Gastrocnemius medialis (tissue), 4 donors: Measurements from ENCODE around the gene GRID2. TPM values are rescaled to one million over a fixed set of nuclear protein-coding genes. Genes with fewer than 3 reads are reported as not detected.

Experiments used
- ATAC-seq, 2 donors: fragments of 150-250 bp; one replicate each; pipeline ENCODE4 v1.9.1; 2016
- DNase-seq, 2 donors: peaks; one replicate each; pipeline ENCODE4 v3.0.0-alpha.2; 2019
- H3K27ac ChIP-seq, 4 donors: fragments of 200-600 bp; sonication (generic); 1 replicate in 1 of 4; 2 replicates in 3 of 4; pipeline ENCODE4 v1.5.1; 2016 to 2018; ENCODE audit warnings: mild to moderate bottlenecking in 2 of 4, moderate library complexity in 1 of 4
- H3K27me3 ChIP-seq, 3 donors: fragments of 200-600 bp; sonication (generic) in 2 of 3; 1 replicate in 1 of 3; 2 replicates in 2 of 3; pipeline versions ENCODE4 v1.5.1 to v1.6.0; 2016 to 2019; ENCODE audit warnings: mild to moderate bottlenecking in 1 of 3, moderate library complexity in 1 of 3
- H3K36me3 ChIP-seq, 2 donors: fragments of 200-600 bp; sonication (generic) in 1 of 2; one replicate each; pipeline ENCODE4 v1.5.1; 2017 to 2018
- H3K4me1 ChIP-seq, 2 donors: fragments of 200-600 bp; sonication (generic) in 1 of 2; one replicate each; pipeline ENCODE4 v1.5.1; 2016 to 2017; ENCODE audit warnings: mild to moderate bottlenecking in 2 of 2
- H3K4me3 ChIP-seq, 4 donors: fragments of 200-600 bp; sonication (generic) in 3 of 4; 1 replicate in 1 of 4; 2 replicates in 3 of 4; pipeline ENCODE4 v1.5.1; 2016 to 2019; ENCODE audit warnings: mild to moderate bottlenecking in 2 of 4
- H3K9me3 ChIP-seq, 3 donors: fragments of 200-600 bp; sonication (generic) in 2 of 3; 1 replicate in 1 of 3; 2 replicates in 2 of 3; pipeline ENCODE4 v1.5.1; 2016 to 2019
- CTCF ChIP-seq, 5 experiments: fragments of 450-650 bp in 3 of 5; fragments of 200-600 bp in 2 of 5; sonication (generic) in 2 of 5; IDR thresholded peaks in 4 of 5; conservative IDR thresholded peaks in 1 of 5; 1 replicate in 4 of 5; 2 replicates in 1 of 5; pipeline ENCODE4 v1.5.1; 2016 to 2019; ENCODE audit warnings: antibody characterized with exemption in 5 of 5, mild to moderate bottlenecking in 3 of 5, moderate library complexity in 3 of 5
- POLR2A ChIP-seq, 2 donors: fragments of 450-650 bp; IDR thresholded peaks; one replicate each; pipeline ENCODE4 v1.6.1; 2017; ENCODE audit warnings: antibody characterized with exemption in 2 of 2, mild to moderate bottlenecking in 2 of 2, moderate library complexity in 2 of 2
- in situ Hi-C, 4 donors: fragments of 200-750 bp; cut with MboI; loops; one replicate each; pipeline versions ENCODE4 v1.15.0 to v1.8.0; 2017; ENCODE audit warnings: low sequenced_read_pairs in 4 of 4
- intact Hi-C: fragments of 100-400 bp; cut with DNase I; formaldehyde crosslinking; loops from one replicate; pipeline ENCODE4 v1.15.1; 2023; ENCODE audit warnings: low total_unique reads
- total RNA-seq, 4 donors: library from RNA; depleted of rRNA; stranded (reverse); fragments of >200 nt; gene quantifications; one replicate each; pipeline versions ENCODE4 v1.1.0 to v1.2.3, GENCODE V29; 2016

Gene GRID2
- total RNA-seq, 4 donors from 2014 or later, result not detected

- H3K27ac ChIP-seq, result no peak overlapping the region
- ATAC-seq (no peak), DNase-seq (no peak)
- H3K36me3 ChIP-seq, result no peaks in the 10 kb centered on the region
- in situ Hi-C loops (no loop called here), intact Hi-C loops (no loop called here)
- no peaks in the 10 kb centered on the region for H3K9me3 ChIP-seq
- H3K27me3 ChIP-seq, result no peaks in the 10 kb centered on the region
- H3K4me1 ChIP-seq, result no peaks in the 10 kb centered on the region
- no peak for TF ChIP-seq CTCF (IDR thresholded peaks at IDR 0.05 in 4 of 5, conservative IDR thresholded peaks at IDR 0.05 in 1 of 5)
- TF ChIP-seq POLR2A (IDR thresholded peaks at IDR 0.05), result no peak
- H3K4me3 ChIP-seq, result no peak overlapping the region
These were observed 1443.5 kb downstream of the GRID2 start for GRCh38 chr4:93747220-93747619.

GRCh38 chr4:93748373-93749291, 1444.9 kb downstream of the GRID2 start:
- DNase-seq (no peak), ATAC-seq (no peak)
- H3K4me1 ChIP-seq, result no peaks in the 10 kb centered on the region
- H3K4me3 ChIP-seq, result no peak overlapping the region
- no peak for TF ChIP-seq CTCF (IDR thresholded peaks at IDR 0.05 in 4 of 5, conservative IDR thresholded peaks at IDR 0.05 in 1 of 5)
- no peak for TF ChIP-seq POLR2A (IDR thresholded peaks at IDR 0.05)
- in situ Hi-C loops (no loop called here), intact Hi-C loops (no loop called here)
- no peaks in the 10 kb centered on the region for H3K36me3 ChIP-seq
- H3K27me3 ChIP-seq, result no peaks in the 10 kb centered on the region
- H3K9me3 ChIP-seq, result no peaks in the 10 kb centered on the region
- H3K27ac ChIP-seq, result no peak overlapping the region

GRCh38 chr4:93749292-93749761, 1445.6 kb downstream of the GRID2 start:
- Histone ChIP-seq H3K4me3 (no peak overlapping the region), H3K27ac (no peak overlapping the region), H3K9me3 (no peaks in the 10 kb centered on the region), H3K27me3 (no peaks in the 10 kb centered on the region), H3K4me1 (no peaks in the 10 kb centered on the region), H3K36me3 (no peaks in the 10 kb centered on the region)
- no peak for ATAC-seq
- intact Hi-C loops, result no loop called here
- no peak for DNase-seq
- in situ Hi-C loops, result no loop called here
- no peak for TF ChIP-seq CTCF (IDR thresholded peaks at IDR 0.05 in 4 of 5, conservative IDR thresholded peaks at IDR 0.05 in 1 of 5)
- TF ChIP-seq POLR2A (IDR thresholded peaks at IDR 0.05), result no peak

GRCh38 chr4:93751411-93751810, 1447.6 kb downstream of the GRID2 start:
- no peak overlapping the region for H3K4me3 ChIP-seq

More at GRCh38 chr4:93751411-93751810, 1447.6 kb downstream of the GRID2 start:
- DNase-seq, result no peak
- intact Hi-C loops (no loop called here), in situ Hi-C loops (no loop called here)
- Histone ChIP-seq H3K27ac (no peak overlapping the region), H3K36me3 (no peaks in the 10 kb centered on the region), H3K4me1 (no peaks in the 10 kb centered on the region), H3K9me3 (no peaks in the 10 kb centered on the region), H3K27me3 (no peaks in the 10 kb centered on the region)
- no peak for ATAC-seq
- TF ChIP-seq POLR2A (IDR thresholded peaks at IDR 0.05), result no peak
- TF ChIP-seq CTCF (IDR thresholded peaks at IDR 0.05 in 4 of 5, conservative IDR thresholded peaks at IDR 0.05 in 1 of 5), result no peak
